ENCODE measurements around the gene SNX15. TPM values are rescaled to one million over a fixed set of nuclear protein-coding genes. Genes with fewer than 3 reads are reported as not detected.
"Not testable (repeated sequence)": the region's sequence is repeated elsewhere in the genome, so short reads cannot be mapped to it uniquely, and the experiment has no call there.

SNX15 gene
- total RNA-seq, 1 donor from 2014 or later, result 16.5 TPM

GRCh38 chr11:65003282-65003681 is 24.0 kb upstream of the SNX15 start:
- DNase-seq (ENCODE audit: low read depth), result no peak
- TF ChIP-seq, protein P1, sequence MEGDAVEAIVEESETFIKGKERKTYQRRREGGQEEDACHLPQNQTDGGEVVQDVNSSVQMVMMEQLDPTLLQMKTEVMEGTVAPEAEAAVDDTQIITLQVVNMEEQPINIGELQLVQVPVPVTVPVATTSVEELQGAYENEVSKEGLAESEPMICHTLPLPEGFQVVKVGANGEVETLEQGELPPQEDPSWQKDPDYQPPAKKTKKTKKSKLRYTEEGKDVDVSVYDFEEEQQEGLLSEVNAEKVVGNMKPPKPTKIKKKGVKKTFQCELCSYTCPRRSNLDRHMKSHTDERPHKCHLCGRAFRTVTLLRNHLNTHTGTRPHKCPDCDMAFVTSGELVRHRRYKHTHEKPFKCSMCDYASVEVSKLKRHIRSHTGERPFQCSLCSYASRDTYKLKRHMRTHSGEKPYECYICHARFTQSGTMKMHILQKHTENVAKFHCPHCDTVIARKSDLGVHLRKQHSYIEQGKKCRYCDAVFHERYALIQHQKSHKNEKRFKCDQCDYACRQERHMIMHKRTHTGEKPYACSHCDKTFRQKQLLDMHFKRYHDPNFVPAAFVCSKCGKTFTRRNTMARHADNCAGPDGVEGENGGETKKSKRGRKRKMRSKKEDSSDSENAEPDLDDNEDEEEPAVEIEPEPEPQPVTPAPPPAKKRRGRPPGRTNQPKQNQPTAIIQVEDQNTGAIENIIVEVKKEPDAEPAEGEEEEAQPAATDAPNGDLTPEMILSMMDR (conservative IDR thresholded peaks at IDR 0.05; ENCODE audit: low read depth, low read length), result no peak

GRCh38 chr11:65003968-65004367 is 23.3 kb upstream of the SNX15 start:
- not testable (repeated sequence) for H3K4me3 ChIP-seq (ENCODE audit: low read depth, low read length); DNase-seq (ENCODE audit: low read depth)

More at GRCh38 chr11:65003282-65003681, 24.0 kb upstream of the SNX15 start:
- H3K4me3 ChIP-seq (ENCODE audit: low read depth, low read length), result no peak overlapping the region

DNA sequence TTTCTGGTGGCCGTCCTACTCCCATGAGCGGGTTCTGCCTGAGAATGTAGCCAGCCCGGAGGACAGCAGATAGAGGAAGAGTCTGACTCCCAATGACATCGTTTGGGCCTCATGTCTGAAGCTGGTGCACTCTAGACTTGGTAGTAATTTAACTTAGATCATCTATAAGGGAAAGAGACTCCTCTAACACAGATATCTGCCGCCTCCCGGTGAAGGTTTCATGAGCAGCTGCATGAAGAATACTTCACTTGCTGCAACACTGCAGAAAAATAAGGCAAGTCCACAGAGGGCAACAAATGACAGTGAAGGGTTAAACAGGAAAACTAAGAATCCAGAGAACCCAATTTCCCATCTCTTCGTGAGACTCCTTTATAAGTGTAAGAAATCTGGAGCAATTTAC is 19.2 kb upstream of the SNX15 start:
- TF ChIP-seq, protein P1 (conservative IDR thresholded peaks at IDR 0.05; ENCODE audit: low read depth, low read length), result no peak
- DNase-seq (ENCODE audit: low read depth), result no peak
- no peak overlapping the region for H3K4me3 ChIP-seq (ENCODE audit: low read depth, low read length)

DNA sequence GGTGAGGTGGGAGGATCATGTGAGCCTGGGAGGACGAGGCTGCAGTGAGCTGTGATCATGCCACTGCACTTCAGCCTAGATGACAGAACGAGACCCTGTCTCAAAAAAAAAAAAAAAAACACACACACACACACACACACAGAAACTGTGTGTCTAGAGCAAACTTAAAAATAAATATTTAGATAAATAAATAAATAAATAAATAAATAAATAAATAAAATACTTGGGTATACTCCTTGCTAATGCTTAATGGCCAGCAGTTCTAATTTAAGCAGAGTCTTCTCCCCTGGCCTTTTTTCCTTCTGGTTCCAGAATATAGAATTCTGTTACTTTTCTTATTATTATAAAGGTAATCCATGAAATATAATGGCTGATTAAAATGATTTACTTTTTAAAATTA is 18.4 kb upstream of the SNX15 start:
- DNase-seq (ENCODE audit: low read depth), result no peak
- TF ChIP-seq, protein P1 (conservative IDR thresholded peaks at IDR 0.05; ENCODE audit: low read depth, low read length), result no peak
- H3K4me3 ChIP-seq (ENCODE audit: low read depth, low read length), result no peak overlapping the region

- H3K4me3 ChIP-seq (ENCODE audit: low read depth, low read length), result peak overlapping the region; percentile 94
- TF ChIP-seq, protein P1 (conservative IDR thresholded peaks at IDR 0.05; ENCODE audit: low read depth, low read length), result peak; percentile 76
- no peak for DNase-seq (ENCODE audit: low read depth)
Observed at GRCh38 chr11:65013130-65013887, 13.9 kb upstream of the SNX15 start.

DNA sequence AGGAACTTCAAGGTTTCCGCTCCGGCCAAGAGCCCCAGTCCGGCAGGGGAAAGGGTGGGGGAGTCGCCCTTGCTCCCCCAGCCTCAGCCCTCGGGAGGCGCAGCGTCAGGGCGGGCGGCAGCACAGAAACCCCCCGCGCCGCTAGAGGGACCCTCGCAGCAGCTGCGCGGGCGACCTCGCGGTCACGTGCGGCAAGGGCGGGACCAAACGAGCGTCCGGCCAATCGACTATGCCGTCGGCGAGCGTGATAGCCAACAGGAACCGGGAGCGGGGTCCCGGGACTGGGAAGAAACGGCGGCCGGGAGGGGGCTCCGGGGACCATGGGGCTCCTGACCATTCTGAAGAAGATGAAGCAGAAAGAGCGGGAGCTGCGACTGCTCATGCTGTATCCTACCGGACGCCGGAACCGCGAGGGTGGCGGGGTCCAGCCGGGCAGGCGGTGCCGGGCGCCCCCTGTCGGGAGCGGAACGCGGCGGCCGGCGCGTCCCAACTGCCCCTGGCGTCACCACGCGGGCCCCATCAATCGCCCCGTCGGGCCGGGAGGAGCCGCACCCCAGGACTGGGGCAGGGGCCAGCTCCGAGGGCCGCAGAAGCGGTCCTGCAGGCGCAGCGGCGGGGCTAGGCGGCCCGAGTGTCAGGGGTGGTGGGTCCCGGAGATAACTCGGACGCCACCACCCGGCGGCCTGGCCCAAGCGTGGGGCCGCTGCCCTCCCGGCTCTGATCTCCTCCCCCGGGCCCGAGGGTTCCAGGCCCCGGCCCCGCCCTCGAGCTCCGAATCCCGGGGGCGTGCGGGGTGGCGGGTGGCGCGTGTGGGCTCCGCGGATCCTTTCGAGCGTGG is 13.1 kb upstream of the SNX15 start, which contains the start of gene ARL2:
Gene ARL2, plus strand, starts transcription at position 273 of the 838 bp plus-strand sequence. Its CDS starts 48 bp downstream, at position 321.
- DNase-seq (ENCODE audit: low read depth), result no peak
- TF ChIP-seq, protein P1 (conservative IDR thresholded peaks at IDR 0.05; ENCODE audit: low read depth, low read length), result peak; percentile 74
- H3K4me3 ChIP-seq (ENCODE audit: low read depth, low read length), result peak within 1 kb of the TSS; percentile 94

- no peak for DNase-seq (ENCODE audit: low read depth)
- TF ChIP-seq, protein P1 (conservative IDR thresholded peaks at IDR 0.05; ENCODE audit: low read depth, low read length), result no peak
- peak overlapping the region; percentile 94 for H3K4me3 ChIP-seq (ENCODE audit: low read depth, low read length)
Observed at GRCh38 chr11:65014726-65015227, 12.5 kb upstream of the SNX15 start.

Data from epithelial cell of proximal tubule (primary cell).